GM21390 (cell line): ENCODE data around the gene NCOA5.
A peak's percentile ranks its signal among the peaks of the same experiment; 100 is the strongest.

Experiments used
- ATAC-seq: cut with Tn5 transposase; IDR thresholded peaks from one replicate; pipeline ENCODE4 v1.9.1; 2021; ENCODE audit not compliant: unreplicated experiment

The NCOA5 gene

GRCh38 chr20:46089417-46090388 is at the start of gene NCOA5:
NCOA5 (minus strand) TSS chr20:46089962; CDS start chr20:46079424, 10,538 bp downstream.
- ATAC-seq: peak; percentile 81

GRCh38 chr20:46139266-46139889 is 49.6 kb upstream of the NCOA5 start:
- no peak for ATAC-seq

- no peak for ATAC-seq
These were observed 48.1 kb upstream of the NCOA5 start for GRCh38 chr20:46137816-46138215.

- no peak for ATAC-seq
These were observed 46.3 kb upstream of the NCOA5 start for GRCh38 chr20:46135856-46136633.

- ATAC-seq: no peak
These were observed 45.0 kb upstream of the NCOA5 start for GRCh38 chr20:46134716-46135115.

- ATAC-seq: no peak
These were observed 44.3 kb upstream of the NCOA5 start for GRCh38 chr20:46133886-46134654.

- ATAC-seq: no peak
These were observed 43.0 kb upstream of the NCOA5 start for GRCh38 chr20:46132705-46133120.

- no peak for ATAC-seq
These were observed 41.6 kb upstream of the NCOA5 start for GRCh38 chr20:46131396-46131795.

- ATAC-seq: no peak
These were observed 40.8 kb upstream of the NCOA5 start for GRCh38 chr20:46130534-46130933.

GRCh38 chr20:46129955-46130481 is 40.3 kb upstream of the NCOA5 start:
- peak; percentile 44 for ATAC-seq

GRCh38 chr20:46128310-46129151 is 38.8 kb upstream of the NCOA5 start:
- ATAC-seq: no peak

- ATAC-seq: no peak
These were observed 37.7 kb upstream of the NCOA5 start for GRCh38 chr20:46127396-46128010.

GRCh38 chr20:46126440-46127056 is 36.8 kb upstream of the NCOA5 start:
- no peak for ATAC-seq

GRCh38 chr20:46123482-46124245 is 33.9 kb upstream of the NCOA5 start:
- ATAC-seq: no peak

GRCh38 chr20:46122516-46123481 is 33.0 kb upstream of the NCOA5 start:
- no peak for ATAC-seq

GRCh38 chr20:46122071-46122470 is 32.3 kb upstream of the NCOA5 start:
- ATAC-seq: no peak
